HEK293 (cell line): Measurements from ENCODE around the gene MGAT5B.
A peak's percentile ranks its signal among the peaks of the same experiment; 100 is the strongest.

Experiments
- KLF1 ChIP-seq: fragments of 450-650 bp; formaldehyde crosslinking; IDR thresholded peaks from 2 replicates; pipeline ENCODE4 v1.5.1; 2016; ENCODE audit warnings: missing biosample characterization, missing genetic modification characterization
- MEIS1 ChIP-seq: sonication (generic); formaldehyde crosslinking; IDR thresholded peaks from 2 replicates; pipeline ENCODE4 v1.8.1; 2022; ENCODE audit warnings: missing genetic modification reagents, mild to moderate bottlenecking, borderline replicate concordance
- ZNF2 ChIP-seq: fragments of 450-650 bp; formaldehyde crosslinking; IDR thresholded peaks from 2 replicates; pipeline ENCODE4 v1.5.1; 2016; ENCODE audit warnings: missing biosample characterization, missing genetic modification characterization
- ZNF585B ChIP-seq: fragments of 450-650 bp; formaldehyde crosslinking; IDR thresholded peaks from 2 replicates; pipeline ENCODE4 v1.5.1; 2016; ENCODE audit warnings: missing biosample characterization, missing genetic modification characterization
- ZNF610 ChIP-seq: fragments of 450-650 bp; formaldehyde crosslinking; IDR thresholded peaks from 2 replicates; pipeline ENCODE4 v1.5.1; 2016; ENCODE audit warnings: missing biosample characterization, missing genetic modification characterization, borderline replicate concordance
- TF ChIP-seq, protein P1 (sequence below): fragments of 450-650 bp; formaldehyde crosslinking; IDR thresholded peaks from 2 replicates; pipeline ENCODE4 v1.5.1; 2016; ENCODE audit warnings: missing biosample characterization, missing genetic modification characterization
- TF ChIP-seq, protein P2 (sequence below): fragments of 450-650 bp; formaldehyde crosslinking; IDR thresholded peaks from 2 replicates; pipeline ENCODE4 v1.5.1; 2016; ENCODE audit warnings: missing biosample characterization, missing genetic modification characterization
- TF ChIP-seq, protein P3 (sequence below): IDR thresholded peaks from 2 replicates; pipeline ENCODE4 v1.6.1; 2011; ENCODE audit warnings: mild to moderate bottlenecking, low read depth, low read length, borderline replicate concordance
- TF ChIP-seq, protein P4 (sequence below): fragments of 450-650 bp; formaldehyde crosslinking; IDR thresholded peaks from 2 replicates; pipeline ENCODE4 v1.5.1; 2016; ENCODE audit warnings: missing biosample characterization, missing genetic modification characterization
- TF ChIP-seq, protein P5 (sequence below): fragments of 450-650 bp; formaldehyde crosslinking; IDR thresholded peaks from 2 replicates; pipeline ENCODE4 v1.5.1; 2016; ENCODE audit warnings: missing biosample characterization, missing genetic modification characterization

DNA sequence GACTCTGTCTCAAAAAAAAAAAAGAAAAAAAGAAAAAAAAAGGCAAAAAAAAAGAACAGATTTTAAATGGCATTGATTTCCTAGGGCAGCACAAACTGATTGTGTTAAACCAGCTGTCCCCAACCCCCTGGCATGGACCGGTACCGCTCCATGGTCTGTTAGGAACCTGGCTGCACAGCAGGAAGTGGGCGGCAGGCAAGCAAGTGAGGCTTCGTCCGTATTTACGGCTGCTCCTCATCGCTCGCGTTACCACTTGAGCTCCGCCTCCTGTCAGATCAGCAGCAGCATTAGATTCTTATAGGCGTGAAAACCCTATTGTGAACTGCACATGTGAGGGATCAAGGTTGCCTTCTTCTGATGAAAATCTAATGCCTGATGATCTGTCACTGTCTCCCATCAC, 26.6 kb downstream of the MGAT5B start:
- TF ChIP-seq, protein P1, sequence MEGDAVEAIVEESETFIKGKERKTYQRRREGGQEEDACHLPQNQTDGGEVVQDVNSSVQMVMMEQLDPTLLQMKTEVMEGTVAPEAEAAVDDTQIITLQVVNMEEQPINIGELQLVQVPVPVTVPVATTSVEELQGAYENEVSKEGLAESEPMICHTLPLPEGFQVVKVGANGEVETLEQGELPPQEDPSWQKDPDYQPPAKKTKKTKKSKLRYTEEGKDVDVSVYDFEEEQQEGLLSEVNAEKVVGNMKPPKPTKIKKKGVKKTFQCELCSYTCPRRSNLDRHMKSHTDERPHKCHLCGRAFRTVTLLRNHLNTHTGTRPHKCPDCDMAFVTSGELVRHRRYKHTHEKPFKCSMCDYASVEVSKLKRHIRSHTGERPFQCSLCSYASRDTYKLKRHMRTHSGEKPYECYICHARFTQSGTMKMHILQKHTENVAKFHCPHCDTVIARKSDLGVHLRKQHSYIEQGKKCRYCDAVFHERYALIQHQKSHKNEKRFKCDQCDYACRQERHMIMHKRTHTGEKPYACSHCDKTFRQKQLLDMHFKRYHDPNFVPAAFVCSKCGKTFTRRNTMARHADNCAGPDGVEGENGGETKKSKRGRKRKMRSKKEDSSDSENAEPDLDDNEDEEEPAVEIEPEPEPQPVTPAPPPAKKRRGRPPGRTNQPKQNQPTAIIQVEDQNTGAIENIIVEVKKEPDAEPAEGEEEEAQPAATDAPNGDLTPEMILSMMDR = no peak
- TF ChIP-seq, protein P2, sequence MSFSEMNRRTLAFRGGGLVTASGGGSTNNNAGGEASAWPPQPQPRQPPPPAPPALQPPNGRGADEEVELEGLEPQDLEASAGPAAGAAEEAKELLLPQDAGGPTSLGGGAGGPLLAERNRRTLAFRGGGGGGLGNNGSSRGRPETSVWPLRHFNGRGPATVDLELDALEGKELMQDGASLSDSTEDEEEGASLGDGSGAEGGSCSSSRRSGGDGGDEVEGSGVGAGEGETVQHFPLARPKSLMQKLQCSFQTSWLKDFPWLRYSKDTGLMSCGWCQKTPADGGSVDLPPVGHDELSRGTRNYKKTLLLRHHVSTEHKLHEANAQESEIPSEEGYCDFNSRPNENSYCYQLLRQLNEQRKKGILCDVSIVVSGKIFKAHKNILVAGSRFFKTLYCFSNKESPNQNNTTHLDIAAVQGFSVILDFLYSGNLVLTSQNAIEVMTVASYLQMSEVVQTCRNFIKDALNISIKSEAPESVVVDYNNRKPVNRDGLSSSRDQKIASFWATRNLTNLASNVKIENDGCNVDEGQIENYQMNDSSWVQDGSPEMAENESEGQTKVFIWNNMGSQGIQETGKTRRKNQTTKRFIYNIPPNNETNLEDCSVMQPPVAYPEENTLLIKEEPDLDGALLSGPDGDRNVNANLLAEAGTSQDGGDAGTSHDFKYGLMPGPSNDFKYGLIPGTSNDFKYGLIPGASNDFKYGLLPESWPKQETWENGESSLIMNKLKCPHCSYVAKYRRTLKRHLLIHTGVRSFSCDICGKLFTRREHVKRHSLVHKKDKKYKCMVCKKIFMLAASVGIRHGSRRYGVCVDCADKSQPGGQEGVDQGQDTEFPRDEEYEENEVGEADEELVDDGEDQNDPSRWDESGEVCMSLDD = no peak
- TF ChIP-seq ZNF2 (tag by site-specific recombination) (no peak), MEIS1 (no peak), ZNF585B (tag by site-specific recombination) (no peak), ZNF610 (tag by site-specific recombination) (peak; percentile 100), KLF1 (tag by site-specific recombination) (no peak)
- TF ChIP-seq, protein P3, sequence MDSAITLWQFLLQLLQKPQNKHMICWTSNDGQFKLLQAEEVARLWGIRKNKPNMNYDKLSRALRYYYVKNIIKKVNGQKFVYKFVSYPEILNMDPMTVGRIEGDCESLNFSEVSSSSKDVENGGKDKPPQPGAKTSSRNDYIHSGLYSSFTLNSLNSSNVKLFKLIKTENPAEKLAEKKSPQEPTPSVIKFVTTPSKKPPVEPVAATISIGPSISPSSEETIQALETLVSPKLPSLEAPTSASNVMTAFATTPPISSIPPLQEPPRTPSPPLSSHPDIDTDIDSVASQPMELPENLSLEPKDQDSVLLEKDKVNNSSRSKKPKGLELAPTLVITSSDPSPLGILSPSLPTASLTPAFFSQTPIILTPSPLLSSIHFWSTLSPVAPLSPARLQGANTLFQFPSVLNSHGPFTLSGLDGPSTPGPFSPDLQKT = no peak
- TF ChIP-seq, protein P4, sequence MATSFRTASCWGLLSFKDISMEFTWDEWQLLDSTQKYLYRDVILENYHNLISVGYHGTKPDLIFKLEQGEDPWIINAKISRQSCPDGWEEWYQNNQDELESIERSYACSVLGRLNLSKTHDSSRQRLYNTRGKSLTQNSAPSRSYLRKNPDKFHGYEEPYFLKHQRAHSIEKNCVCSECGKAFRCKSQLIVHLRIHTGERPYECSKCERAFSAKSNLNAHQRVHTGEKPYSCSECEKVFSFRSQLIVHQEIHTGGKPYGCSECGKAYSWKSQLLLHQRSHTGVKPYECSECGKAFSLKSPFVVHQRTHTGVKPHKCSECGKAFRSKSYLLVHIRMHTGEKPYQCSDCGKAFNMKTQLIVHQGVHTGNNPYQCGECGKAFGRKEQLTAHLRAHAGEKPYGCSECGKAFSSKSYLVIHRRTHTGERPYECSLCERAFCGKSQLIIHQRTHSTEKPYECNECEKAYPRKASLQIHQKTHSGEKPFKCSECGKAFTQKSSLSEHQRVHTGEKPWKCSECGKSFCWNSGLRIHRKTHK (tag by site-specific recombination) = no peak
- TF ChIP-seq, protein P5, sequence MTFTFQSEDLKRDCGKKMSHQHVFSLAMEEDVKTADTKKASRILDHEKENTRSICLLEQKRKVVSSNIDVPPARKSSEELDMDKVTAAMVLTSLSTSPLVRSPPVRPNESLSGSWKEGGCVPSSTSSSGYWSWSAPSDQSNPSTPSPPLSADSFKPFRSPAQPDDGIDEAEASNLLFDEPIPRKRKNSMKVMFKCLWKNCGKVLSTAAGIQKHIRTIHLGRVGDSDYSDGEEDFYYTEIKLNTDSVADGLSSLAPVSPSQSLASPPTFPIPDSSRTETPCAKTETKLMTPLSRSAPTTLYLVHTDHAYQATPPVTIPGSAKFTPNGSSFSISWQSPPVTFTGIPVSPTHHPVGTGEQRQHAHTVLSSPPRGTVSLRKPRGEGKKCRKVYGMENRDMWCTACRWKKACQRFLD (tag by site-specific recombination) = no peak
